ENCODE data around the gene ERI3. TPM values are rescaled to one million over a fixed set of nuclear protein-coding genes. Genes with fewer than 3 reads are reported as not detected.

ERI3 gene
- total RNA-seq (2022; extraction: Qiagen RNA extraction) = 46.8 to 55.9 TPM (median 53.7 TPM) in 5 replicates

GRCh38 chr1:44354840-44355581 is at the start of gene ERI3:
Gene ERI3 (minus strand): TSS chr1:44355257. CDS start chr1:44355026, 231 bp downstream.

GRCh38 chr1:44213222-44214112 is 141.6 kb downstream of the ERI3 start, which contains the start of gene DMAP1:
Gene DMAP1 (plus strand): TSS chr1:44213471. CDS start chr1:44213754, 283 bp downstream.

Other genes starting within 250 kb of the ERI3 start
- 0.33 to 0.64 TPM (median 0.42 TPM) in 5 replicates for gene KLF17, start 236.4 kb downstream of the ERI3 start, total RNA-seq (2022; extraction: Qiagen RNA extraction)
- 0.02 to 0.05 TPM (median 0.04 TPM) in 4 of 5 replicates, not detected in the other for gene KLF18, start 213.6 kb downstream of the ERI3 start, total RNA-seq (2022; extraction: Qiagen RNA extraction)
- 18.5 to 22.0 TPM (median 19.0 TPM) in 5 replicates for gene DMAP1, start 141.8 kb downstream of the ERI3 start, total RNA-seq (2022; extraction: Qiagen RNA extraction)
- gene RNF220, start 50.0 kb upstream of the ERI3 start, total RNA-seq (2022; extraction: Qiagen RNA extraction) = 54.6 to 65.3 TPM (median 61.7 TPM) in 5 replicates

All from A549 treated with dexamethasone at 1 μM for 4 hours (cell line).